Cardiac fibroblast (primary cell): ENCODE data around the gene GPR4.

Experiments used
- DNase-seq, 2 donors: peaks; one replicate each; pipeline versions ENCODE4 v3.0.0 to v3.0.0-alpha.2; 2010; ENCODE audit warnings: low read depth in 2 of 2
- H3K4me3 ChIP-seq, 2 donors: replicated peaks in 1 of 2; 1 replicate in 1 of 2; 2 replicates in 1 of 2; pipeline ENCODE4 v1.5.1; 2011; ENCODE audit warnings: low read depth in 2 of 2, low read length in 2 of 2, mild to moderate bottlenecking in 2 of 2, moderate library complexity in 1 of 2
- CTCF ChIP-seq: IDR thresholded peaks from one replicate; pipeline ENCODE4 v1.5.1; 2011; ENCODE audit warnings: low read depth, mild to moderate bottlenecking, low read length, inconsistent platforms

The GPR4 gene

GRCh38 chr19:45587873-45588272 lies 14.1 kb downstream of the GPR4 start:
- H3K4me3 ChIP-seq, result no peak overlapping the region
- DNase-seq, result no peak
- TF ChIP-seq CTCF, result no peak

GRCh38 chr19:45585158-45585577 lies 16.8 kb downstream of the GPR4 start:
- H3K4me3 ChIP-seq, result peak overlapping the region; percentile 53 to 72
- DNase-seq, result no peak

GRCh38 chr19:45584332-45585157 lies 17.5 kb downstream of the GPR4 start, which contains the start of gene OPA3:
OPA3 (minus strand) TSS chr19:45584802; CDS start chr19:45584764, 38 bp downstream.
- H3K4me3 ChIP-seq, result peak within 1 kb of the TSS; percentile 63 to 73
- DNase-seq, result peak; percentile 100
- no peak for TF ChIP-seq CTCF

More at GRCh38 chr19:45585158-45585577, 16.8 kb downstream of the GPR4 start:
- TF ChIP-seq CTCF, result no peak

- no peak for TF ChIP-seq CTCF
- no peak for DNase-seq
- H3K4me3 ChIP-seq, result no peak overlapping the region
These were observed 20.4 kb downstream of the GPR4 start for GRCh38 chr19:45581576-45581975.

- no peak for TF ChIP-seq CTCF
- DNase-seq, result no peak
- no peak overlapping the region for H3K4me3 ChIP-seq
These were observed 23.2 kb downstream of the GPR4 start for GRCh38 chr19:45578861-45579260.

GRCh38 chr19:45577111-45577905 lies 24.7 kb downstream of the GPR4 start:
- TF ChIP-seq CTCF, result no peak
- H3K4me3 ChIP-seq, result peak overlapping the region in 1 of 2 donors; percentile 5
- DNase-seq, result peak; percentile 87 to 97
